GM18873 (cell line): ENCODE data around the gene IL19.
"Not testable (repeated sequence)": the region's sequence is repeated elsewhere in the genome, so short reads cannot be mapped to it uniquely, and the experiment has no call there.

Experiments used
- ATAC-seq: cut with Tn5 transposase; IDR thresholded peaks from one replicate; pipeline ENCODE4 v1.9.1; 2021; ENCODE audit warnings: mild to moderate bottlenecking, moderate library complexity, moderate number of reproducible peaks; ENCODE audit not compliant: unreplicated experiment, low FRiP score

IL19 gene

GRCh38 chr1:206739411-206740076 is 31.0 kb upstream of the IL19 start:
- peak; percentile 79 for ATAC-seq

GRCh38 chr1:206741142-206741701 is 29.4 kb upstream of the IL19 start:
- no peak for ATAC-seq

- ATAC-seq: no peak
Measured at GRCh38 chr1:206742719-206743383, 27.7 kb upstream of the IL19 start.

- ATAC-seq: no peak
Measured at GRCh38 chr1:206744683-206745082, 25.9 kb upstream of the IL19 start.

- ATAC-seq: no peak
Measured at GRCh38 chr1:206745301-206745700, 25.3 kb upstream of the IL19 start.

- no peak for ATAC-seq
Measured at GRCh38 chr1:206748348-206749030, 22.1 kb upstream of the IL19 start.

GRCh38 chr1:206751891-206752290 is 18.7 kb upstream of the IL19 start:
- no peak for ATAC-seq

GRCh38 chr1:206752481-206752880 is 18.1 kb upstream of the IL19 start:
- ATAC-seq: no peak

- no peak for ATAC-seq
Measured at GRCh38 chr1:206753141-206753540, 17.4 kb upstream of the IL19 start.

- no peak for ATAC-seq
Measured at GRCh38 chr1:206754011-206754410, 16.6 kb upstream of the IL19 start.

- ATAC-seq: no peak
Measured at GRCh38 chr1:206757524-206758266, 12.9 kb upstream of the IL19 start.

GRCh38 chr1:206760590-206760989 is 10.0 kb upstream of the IL19 start:
- no peak for ATAC-seq

GRCh38 chr1:206761159-206761768 is 9.3 kb upstream of the IL19 start:
- ATAC-seq: no peak

- ATAC-seq: not testable (repeated sequence)
Measured at GRCh38 chr1:206762741-206763364, 7.7 kb upstream of the IL19 start.

GRCh38 chr1:206765771-206766170 is 4.8 kb upstream of the IL19 start:
- ATAC-seq: not testable (repeated sequence)

- peak; percentile 59 for ATAC-seq
Measured at GRCh38 chr1:206766251-206766856, 4.2 kb upstream of the IL19 start.

GRCh38 chr1:206768472-206769303 is 1.9 kb upstream of the IL19 start:
- ATAC-seq: peak; percentile 2

GRCh38 chr1:206769304-206769731 is 1.3 kb upstream of the IL19 start:
- peak; percentile 36 for ATAC-seq

- ATAC-seq: no peak
Measured at GRCh38 chr1:206771338-206771692, 742 bp downstream of the IL19 start.
